ENCODE measurements around the gene EPX. TPM values are rescaled to one million over a fixed set of nuclear protein-coding genes. Genes with fewer than 3 reads are reported as not detected.

Gene EPX
- total and polyA plus RNA-seq, 2 of the 4 experiments (the other 2 are of a cell fraction), result not detected

DNA sequence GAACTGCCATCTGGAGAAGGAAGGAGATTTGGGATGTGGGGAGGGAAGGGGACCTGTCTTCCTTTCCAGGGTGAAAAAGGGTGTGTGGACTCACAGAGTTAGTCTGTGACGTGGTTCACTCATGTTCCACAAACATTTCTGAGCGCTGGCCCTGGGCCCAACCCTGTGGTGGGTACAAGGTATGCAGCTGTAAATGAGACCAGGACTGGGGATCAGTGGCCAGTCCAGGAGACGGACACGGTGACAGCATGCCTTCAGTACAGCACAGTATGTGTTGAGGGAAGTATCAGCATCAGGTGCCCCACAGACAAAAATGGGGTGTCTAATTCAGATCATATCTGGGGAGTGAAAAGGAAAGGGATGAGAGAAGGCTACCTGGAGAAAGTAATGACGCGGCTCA is 5.5 kb upstream of the EPX start:
- Histone ChIP-seq H3K9me1 (ENCODE audit: insufficient read depth, low read length) (peaks cover 4% of the 10 kb centered on the region; the same call in 1 of the 2 replicates), H3K56ac (ENCODE audit: extremely low read depth, insufficient read depth, low read length) (no peak overlapping the region), H3K27ac (ENCODE audit: insufficient read depth, low read length) (no peak overlapping the region), H3K18ac (ENCODE audit: low read depth, low read length) (no peak overlapping the region), H3K4me2 (ENCODE audit: low read depth, low read length) (no peak overlapping the region), H3K4ac (ENCODE audit: low read depth, low read length) (no peak overlapping the region), H3K79me1 (ENCODE audit: low read depth in 1 of 2, low read length in 2 of 2) (no peaks in the 10 kb centered on the region), H2BK120ac (ENCODE audit: low read depth, low read length) (no peak overlapping the region), H3K9ac (ENCODE audit: low read depth, low read length) (no peak overlapping the region), H3K23ac (ENCODE audit: low read depth, low read length) (no peak overlapping the region), H2BK5ac (ENCODE audit: low read depth, low read length, poor library complexity, severe bottlenecking) (no peak overlapping the region), H2AK9ac (replicated peaks; ENCODE audit: low read depth, low read length, poor library complexity) (no peak overlapping the region), H2AK5ac (ENCODE audit: low read depth, low read length) (no peak overlapping the region), H3K4me3 (ENCODE audit: insufficient read depth, low read depth, low read length) (no peak overlapping the region), H3K4me1 (ENCODE audit: control insufficient read depth, insufficient read depth, low read length) (no peaks in the 10 kb centered on the region), H4K91ac (ENCODE audit: insufficient read depth, low read depth, low read length) (no peak overlapping the region), H3K27me3 (ENCODE audit: control insufficient read depth, insufficient read depth, low read length) (peaks cover 10% of the 10 kb centered on the region), H3K14ac (replicated peaks; ENCODE audit: low read depth, low read length) (no peak overlapping the region), H3K36me3 (ENCODE audit: control insufficient read depth, insufficient read depth, low read length) (no peaks in the 10 kb centered on the region), H2BK20ac (ENCODE audit: low read depth, low read length) (no peak overlapping the region), H2AFZ (replicated peaks; ENCODE audit: low read length, poor library complexity) (no peak overlapping the region), H2BK15ac (ENCODE audit: low read depth, low read length) (no peak overlapping the region), H3K9me3 (ENCODE audit: control insufficient read depth, insufficient read depth, low read length) (no peaks in the 10 kb centered on the region), H4K20me1 (ENCODE audit: insufficient read depth, low read length) (no peaks in the 10 kb centered on the region), H4K8ac (ENCODE audit: low read depth in 2 of 2, low read length in 2 of 2) (no peak overlapping the region), H4K5ac (ENCODE audit: low read depth, low read length) (no peak overlapping the region)
- intact Hi-C loops (cut with micrococcal nuclease) (no loop called here), dilution Hi-C loops (cut with HindIII; ENCODE audit: low sequenced_read_pairs, unreplicated experiment) (no loop called here), in situ Hi-C loops (cut with MboI; ENCODE audit: low sequenced_read_pairs) (no loop called here)
- ChIA-PET CTCF (no interaction called here), POLR2A (ENCODE audit: unreplicated experiment) (no interaction called here)
- no TSS peak for BruUV-seq (replicated peaks)
- TF ChIP-seq RCOR1 (IDR thresholded peaks at IDR 0.05; ENCODE audit: insufficient replicate concordance, low read length), result no peak
- TF ChIP-seq CEBPB (IDR thresholded peaks at IDR 0.05; ENCODE audit: low read depth, low read length), result no peak
- no peak for TF ChIP-seq MXI1 (IDR thresholded peaks at IDR 0.05; ENCODE audit: borderline replicate concordance, low read depth, low read length)
- no peak for TF ChIP-seq POLR2A (IDR thresholded peaks at IDR 0.05; ENCODE audit: low read depth, low read length)
- TF ChIP-seq MAFK (IDR thresholded peaks at IDR 0.05; ENCODE audit: low read depth, low read length), result no peak
- TF ChIP-seq RAD21 (IDR thresholded peaks at IDR 0.05; ENCODE audit: low read length), result no peak
- TF ChIP-seq, protein P1, sequence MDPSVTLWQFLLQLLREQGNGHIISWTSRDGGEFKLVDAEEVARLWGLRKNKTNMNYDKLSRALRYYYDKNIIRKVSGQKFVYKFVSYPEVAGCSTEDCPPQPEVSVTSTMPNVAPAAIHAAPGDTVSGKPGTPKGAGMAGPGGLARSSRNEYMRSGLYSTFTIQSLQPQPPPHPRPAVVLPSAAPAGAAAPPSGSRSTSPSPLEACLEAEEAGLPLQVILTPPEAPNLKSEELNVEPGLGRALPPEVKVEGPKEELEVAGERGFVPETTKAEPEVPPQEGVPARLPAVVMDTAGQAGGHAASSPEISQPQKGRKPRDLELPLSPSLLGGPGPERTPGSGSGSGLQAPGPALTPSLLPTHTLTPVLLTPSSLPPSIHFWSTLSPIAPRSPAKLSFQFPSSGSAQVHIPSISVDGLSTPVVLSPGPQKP (IDR thresholded peaks at IDR 0.05; ENCODE audit: borderline replicate concordance, low read depth, low read length), result no peak
- no peak for TF ChIP-seq FOS (IDR thresholded peaks at IDR 0.05; ENCODE audit: low read depth, low read length)
- no peak for TF ChIP-seq MAZ (IDR thresholded peaks at IDR 0.05; ENCODE audit: borderline replicate concordance, low read depth, low read length)
- TF ChIP-seq CHD1 (IDR thresholded peaks at IDR 0.05; ENCODE audit: low read depth, low read length), result no peak
- no peak for TF ChIP-seq NFE2L2 (IDR thresholded peaks at IDR 0.05; ENCODE audit: low read depth, low read length)
- TF ChIP-seq, protein P2, sequence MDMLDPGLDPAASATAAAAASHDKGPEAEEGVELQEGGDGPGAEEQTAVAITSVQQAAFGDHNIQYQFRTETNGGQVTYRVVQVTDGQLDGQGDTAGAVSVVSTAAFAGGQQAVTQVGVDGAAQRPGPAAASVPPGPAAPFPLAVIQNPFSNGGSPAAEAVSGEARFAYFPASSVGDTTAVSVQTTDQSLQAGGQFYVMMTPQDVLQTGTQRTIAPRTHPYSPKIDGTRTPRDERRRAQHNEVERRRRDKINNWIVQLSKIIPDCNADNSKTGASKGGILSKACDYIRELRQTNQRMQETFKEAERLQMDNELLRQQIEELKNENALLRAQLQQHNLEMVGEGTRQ (IDR thresholded peaks at IDR 0.05; ENCODE audit: low read depth, low read length), result no peak
- ATAC-seq (ENCODE audit: low read depth) (no peak), DNase-seq (no peak)
- WGBS, 2 experiments (ENCODE audit: extremely low coverage in 2 of 2, insufficient read length in 1 of 2), result 85% methylated on average over 3 of the region's 6 CpGs; no CpG with 5 or more reads in 1 of the 2 experiments
